Measurements from ENCODE around the gene PRDX6. TPM values are rescaled to one million over a fixed set of nuclear protein-coding genes. Genes with fewer than 3 reads are reported as not detected.

Gene PRDX6
- total RNA-seq, 1 experiment from 2014 or later = 376 TPM

GRCh38 chr1:173433751-173434326 lies 43.3 kb upstream of the PRDX6 start:
- Histone ChIP-seq H2AFZ (no peak overlapping the region), H3K27ac (no peak overlapping the region), H4K20me1 (ENCODE audit: insufficient read depth) (no peaks in the 10 kb centered on the region), H3K9me3 (ENCODE audit: insufficient read depth, low read depth) (no peaks in the 10 kb centered on the region), H3K36me3 (ENCODE audit: low read depth) (no peaks in the 10 kb centered on the region), H3F3A (ENCODE audit: insufficient read depth, low read depth) (peaks cover 18% of the 10 kb centered on the region), H3K9me2 (ENCODE audit: insufficient read depth) (no peaks in the 10 kb centered on the region), H3K4me1 (replicated peaks; ENCODE audit: insufficient read depth) (peaks cover 27% of the 10 kb centered on the region), H3K79me2 (ENCODE audit: low read depth) (no peaks in the 10 kb centered on the region), H3K4me2 (no peak overlapping the region), H3K27me3 (ENCODE audit: insufficient read depth, low read depth) (no peaks in the 10 kb centered on the region), H3K4me3 (no peak overlapping the region)
- no peak for DNase-seq
- TF ChIP-seq CTCF (conservative IDR thresholded peaks at IDR 0.05) (no peak), EZH2 (IDR thresholded peaks at IDR 0.05; ENCODE audit: low read depth) (no peak)
- POLR2A ChIA-PET (ENCODE audit: unreplicated experiment) = no interaction called here
- CTCF ChIA-PET = no interaction called here
- intact Hi-C loops (cut with micrococcal nuclease; ENCODE audit: unreplicated experiment) = loop anchor here (5.0 to 10.0 kb wide), 2 partner anchors 531 to 783 kb away; no protein-coding TSS in a partner anchor
- BruUV-seq (replicated peaks) = no TSS peak

GRCh38 chr1:173436841-173437428 lies 40.2 kb upstream of the PRDX6 start:
- no peak for DNase-seq
- H3K4me3 ChIP-seq = no peak overlapping the region
- H4K20me1 ChIP-seq (ENCODE audit: insufficient read depth) = no peaks in the 10 kb centered on the region
- no peaks in the 10 kb centered on the region for H3K27me3 ChIP-seq (ENCODE audit: insufficient read depth, low read depth)
- no peaks in the 10 kb centered on the region for H3F3A ChIP-seq (ENCODE audit: insufficient read depth, low read depth)
- ChIA-PET POLR2A (ENCODE audit: unreplicated experiment) (interaction anchor here (0.5 kb wide), 1 partner anchor 834 kb away, joined by 3 read pairs; no protein-coding TSS in a partner anchor), CTCF (interaction anchor here (0.5 kb wide), 1 partner anchor 315 kb away, joined by 3 read pairs; no protein-coding TSS in a partner anchor)
- intact Hi-C loops (cut with micrococcal nuclease; ENCODE audit: unreplicated experiment) = loop anchor here (10.0 kb wide), 1 partner anchor 528 kb away; no protein-coding TSS in a partner anchor
- H2AFZ ChIP-seq = no peak overlapping the region
- TF ChIP-seq CTCF (conservative IDR thresholded peaks at IDR 0.05) = no peak
- TF ChIP-seq EZH2 (IDR thresholded peaks at IDR 0.05; ENCODE audit: low read depth) = no peak
- H3K9me2 ChIP-seq (ENCODE audit: insufficient read depth) = no peaks in the 10 kb centered on the region
- no peak overlapping the region for H3K4me2 ChIP-seq
- H3K4me1 ChIP-seq (replicated peaks; ENCODE audit: insufficient read depth) = no peaks in the 10 kb centered on the region
- no peaks in the 10 kb centered on the region for H3K36me3 ChIP-seq (ENCODE audit: low read depth)
- H3K9me3 ChIP-seq (ENCODE audit: insufficient read depth, low read depth) = no peaks in the 10 kb centered on the region
- H3K79me2 ChIP-seq (ENCODE audit: low read depth) = no peaks in the 10 kb centered on the region
- no TSS peak for BruUV-seq (replicated peaks)
- no peak overlapping the region for H3K27ac ChIP-seq

- H3K4me1 ChIP-seq (replicated peaks; ENCODE audit: insufficient read depth) = no peaks in the 10 kb centered on the region
- TF ChIP-seq CTCF (conservative IDR thresholded peaks at IDR 0.05) (no peak), EZH2 (IDR thresholded peaks at IDR 0.05; ENCODE audit: low read depth) (no peak)
- H3K9me2 ChIP-seq (ENCODE audit: insufficient read depth) = no peaks in the 10 kb centered on the region
- H2AFZ ChIP-seq = no peak overlapping the region
- H3K4me2 ChIP-seq = no peak overlapping the region
- POLR2A ChIA-PET (ENCODE audit: unreplicated experiment) = interaction anchor here (0.7 kb wide), 1 partner anchor 1024 kb away, joined by 4 read pairs; no protein-coding TSS in a partner anchor
- H3K27ac ChIP-seq = no peak overlapping the region
- no peaks in the 10 kb centered on the region for H3K9me3 ChIP-seq (ENCODE audit: insufficient read depth, low read depth)
- H3K27me3 ChIP-seq (ENCODE audit: insufficient read depth, low read depth) = no peaks in the 10 kb centered on the region
- DNase-seq = no peak
- no peak overlapping the region for H3K4me3 ChIP-seq
- H3K36me3 ChIP-seq (ENCODE audit: low read depth) = no peaks in the 10 kb centered on the region
- no peaks in the 10 kb centered on the region for H4K20me1 ChIP-seq (ENCODE audit: insufficient read depth)
- no TSS peak for BruUV-seq (replicated peaks)
- intact Hi-C loops (cut with micrococcal nuclease; ENCODE audit: unreplicated experiment) = loop anchor here (10.0 kb wide), 1 partner anchor 526 kb away; no protein-coding TSS in a partner anchor
- CTCF ChIA-PET = no interaction called here
- no peaks in the 10 kb centered on the region for H3K79me2 ChIP-seq (ENCODE audit: low read depth)
- H3F3A ChIP-seq (ENCODE audit: insufficient read depth, low read depth) = no peaks in the 10 kb centered on the region
Measured at GRCh38 chr1:173438675-173439074, 38.5 kb upstream of the PRDX6 start.

All from PC-9 (cell line).